K562 (cell line): ENCODE data around the gene HDLBP. TPM values are rescaled to one million over a fixed set of nuclear protein-coding genes. Genes with fewer than 3 reads are reported as not detected.

ENCODE experiments used
- E2F6 ChIP-seq, 2 experiments: IDR thresholded peaks; 2 replicates each; pipeline ENCODE4 v1.6.1; 2011; ENCODE audit warnings: borderline replicate concordance in 1 of 2, control low read depth in 1 of 2, low read depth in 1 of 2, low read length in 1 of 2, mild to moderate bottlenecking in 1 of 2, mixed read lengths in 1 of 2, moderate library complexity in 1 of 2; ENCODE audit not compliant: insufficient read depth in 1 of 2, insufficient read length in 1 of 2, poor library complexity in 1 of 2, severe bottlenecking in 1 of 2; ENCODE audit errors: extremely low read depth in 1 of 2
- IFI16 ChIP-seq: fragments of 250-450 bp; sonication (Bioruptor Pico); IDR thresholded peaks from 2 replicates; pipeline ENCODE4 v2.1.2; 2022; ENCODE audit warnings: mild to moderate bottlenecking, inconsistent platforms
- NCOR1 ChIP-seq: fragments of 450-650 bp; IDR thresholded peaks from 2 replicates; pipeline ENCODE4 v1.6.1; 2016; ENCODE audit warnings: mild to moderate bottlenecking, moderate library complexity
- SAFB ChIP-seq: fragments of 200-400 bp; formaldehyde crosslinking; IDR thresholded peaks from 2 replicates; pipeline ENCODE4 v1.6.1; 2017; ENCODE audit warnings: low read depth, low read length, borderline replicate concordance
- TCF3 ChIP-seq: sonication (generic); formaldehyde crosslinking; IDR thresholded peaks from 2 replicates; pipeline ENCODE4 v1.4.0; 2020; ENCODE audit warnings: mild to moderate bottlenecking, missing genetic modification reagents
- TEAD1 ChIP-seq, 2 experiments: fragments of 450-650 bp in 1 of 2; sonication (generic) in 1 of 2; formaldehyde crosslinking; IDR thresholded peaks; 2 replicates each; pipeline versions ENCODE4 v1.4.0 to v1.8.0; 2020 to 2022; ENCODE audit warnings: mild to moderate bottlenecking in 2 of 2, missing genetic modification reagents in 1 of 2
- XRCC4 ChIP-seq: IDR thresholded peaks from one replicate; pipeline ENCODE4 v1.6.1; 2011; ENCODE audit not compliant: insufficient read depth, insufficient read length; ENCODE audit errors: extremely low read depth
- ZBED1 ChIP-seq: IDR thresholded peaks from 2 replicates; pipeline ENCODE4 v1.6.1; 2014
- ZNF253 ChIP-seq: fragments of 250-450 bp; sonication (Bioruptor Pico); conservative IDR thresholded peaks from 2 replicates; pipeline ENCODE4 v1.6.1; 2021; ENCODE audit warnings: mild to moderate bottlenecking
- ZNF324 ChIP-seq: fragments of 250-450 bp; sonication (Bioruptor Pico); IDR thresholded peaks from 2 replicates; pipeline ENCODE4 v1.4.0; 2020; ENCODE audit warnings: mild to moderate bottlenecking
- ZNF551 ChIP-seq: fragments of 250-450 bp; sonication (Bioruptor Pico); IDR thresholded peaks from 2 replicates; pipeline ENCODE4 v1.5.0; 2021; ENCODE audit warnings: mild to moderate bottlenecking, moderate library complexity
- ZNF77 ChIP-seq: fragments of 250-450 bp; sonication (Bioruptor Pico); IDR thresholded peaks from 2 replicates; pipeline ENCODE4 v1.5.0; 2020
- polyA plus RNA-seq, 8 experiments: library from polyadenylated mRNA; depleted of rRNA in 4 of 8; stranded (reverse) in 5 of 8; unstranded in 3 of 8; fragments of >200 nt; fragmentation: Nextera tagmentation in 2 of 8; fragmentation: Illumina TruSeq in 1 of 8; extraction: Ambion mirVana in 2 of 8; extraction: Trizol in 1 of 8; gene quantifications; 2 replicates each; pipeline versions ENCODE4 v1.2.1 to v1.2.3, GENCODE V29; 2011 to 2014; ENCODE audit warnings: inconsistent platforms in 1 of 8, missing spikeins in 1 of 8
- total RNA-seq, 7 experiments: library from RNA; depleted of rRNA in 6 of 7; stranded (reverse); fragments of >200 nt in 6 of 7; fragmentation: Illumina TruSeq in 2 of 7; extraction: Trizol in 2 of 7; gene quantifications; 2 replicates each; pipeline versions ENCODE4 v1.2.1 to v1.2.3, GENCODE V29; 2011 to 2021; ENCODE audit warnings: low replicate concordance in 1 of 7
- TF ChIP-seq, protein P1 (sequence below): fragments of 250-450 bp; sonication (Bioruptor Pico); IDR thresholded peaks from 2 replicates; pipeline ENCODE4 v1.5.0; 2020; ENCODE audit warnings: mild to moderate bottlenecking, borderline replicate concordance
- TF ChIP-seq, protein P2 (sequence below): fragments of 250-450 bp; sonication (Bioruptor Pico); IDR thresholded peaks from 2 replicates; pipeline ENCODE4 v1.8.0; 2021; ENCODE audit warnings: borderline replicate concordance, mild to moderate bottlenecking, moderate library complexity; ENCODE audit not compliant: poor library complexity, severe bottlenecking
- TF ChIP-seq, protein P3 (sequence below), 2 experiments: fragments of 450-650 bp in 1 of 2; IDR thresholded peaks; 2 replicates each; pipeline ENCODE4 v1.6.1; 2011 to 2017; ENCODE audit warnings: low read depth in 2 of 2, antibody characterized with exemption in 1 of 2, borderline replicate concordance in 1 of 2, low read length in 1 of 2, mild to moderate bottlenecking in 1 of 2, mixed read lengths in 1 of 2; ENCODE audit not compliant: control insufficient read depth in 1 of 2
- TF ChIP-seq, protein P4 (sequence below): IDR thresholded peaks from 3 replicates; pipeline ENCODE4 v1.6.1; 2011; ENCODE audit warnings: borderline replicate concordance, mild to moderate bottlenecking, moderate library complexity; ENCODE audit not compliant: insufficient read length; ENCODE audit errors: extremely low read depth

HDLBP gene
- total and polyA plus RNA-seq, 9 of the 15 experiments (the other 6 are each of a cell fraction or from before 2014, with no cell fraction given), result 24.4 to 378 (median 146) TPM

DNA sequence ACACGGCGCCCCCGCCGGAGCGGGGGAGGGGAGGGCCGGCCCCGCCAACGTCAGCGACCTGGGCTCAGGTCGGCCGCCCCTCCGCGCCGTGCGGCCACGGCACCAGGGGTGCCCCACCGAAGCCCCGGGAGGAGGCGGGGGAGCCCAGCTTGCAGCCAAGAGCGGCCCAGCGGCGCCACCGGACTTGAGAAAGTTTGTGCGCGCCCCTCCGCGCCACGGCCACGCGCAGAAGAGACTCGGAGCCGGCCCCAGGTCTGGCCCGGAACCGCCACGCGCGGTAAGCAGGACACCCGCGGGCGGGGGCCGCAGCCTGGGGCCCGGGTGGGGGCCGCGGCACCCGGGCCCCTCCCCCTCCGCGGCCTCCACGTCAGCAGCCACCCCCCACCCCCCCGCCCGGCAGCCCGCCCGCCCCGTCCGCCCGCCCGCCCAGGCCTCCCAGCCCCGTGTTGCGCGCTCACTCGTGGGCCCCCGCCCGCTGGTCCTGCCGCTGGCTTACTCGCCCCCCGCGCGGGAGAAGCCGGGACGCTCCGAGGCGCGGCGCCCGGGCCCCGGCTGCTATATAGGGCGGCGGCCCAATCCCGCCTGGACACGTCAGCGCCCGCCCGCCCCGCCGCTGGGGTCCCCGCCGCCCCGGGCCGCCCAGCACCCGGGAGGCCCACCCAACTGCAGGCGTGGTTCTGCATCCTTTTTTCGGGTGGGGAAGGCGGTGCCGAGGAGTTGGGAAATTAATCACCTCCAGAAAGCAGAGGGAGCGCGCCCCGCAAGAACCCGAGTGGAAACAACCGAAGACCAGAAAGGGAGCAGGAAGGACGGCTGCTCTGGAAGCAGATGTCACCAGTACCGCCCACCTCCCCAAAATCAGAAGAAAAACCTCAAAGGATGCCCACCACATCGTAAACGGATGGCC is 42.9 kb downstream of the HDLBP start (continued):
- TF ChIP-seq, protein P1, sequence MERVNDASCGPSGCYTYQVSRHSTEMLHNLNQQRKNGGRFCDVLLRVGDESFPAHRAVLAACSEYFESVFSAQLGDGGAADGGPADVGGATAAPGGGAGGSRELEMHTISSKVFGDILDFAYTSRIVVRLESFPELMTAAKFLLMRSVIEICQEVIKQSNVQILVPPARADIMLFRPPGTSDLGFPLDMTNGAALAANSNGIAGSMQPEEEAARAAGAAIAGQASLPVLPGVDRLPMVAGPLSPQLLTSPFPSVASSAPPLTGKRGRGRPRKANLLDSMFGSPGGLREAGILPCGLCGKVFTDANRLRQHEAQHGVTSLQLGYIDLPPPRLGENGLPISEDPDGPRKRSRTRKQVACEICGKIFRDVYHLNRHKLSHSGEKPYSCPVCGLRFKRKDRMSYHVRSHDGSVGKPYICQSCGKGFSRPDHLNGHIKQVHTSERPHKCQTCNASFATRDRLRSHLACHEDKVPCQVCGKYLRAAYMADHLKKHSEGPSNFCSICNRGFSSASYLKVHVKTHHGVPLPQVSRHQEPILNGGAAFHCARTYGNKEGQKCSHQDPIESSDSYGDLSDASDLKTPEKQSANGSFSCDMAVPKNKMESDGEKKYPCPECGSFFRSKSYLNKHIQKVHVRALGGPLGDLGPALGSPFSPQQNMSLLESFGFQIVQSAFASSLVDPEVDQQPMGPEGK (CRISPR knock-in tag), result no peak
- no peak for TF ChIP-seq XRCC4
- TF ChIP-seq, protein P2, sequence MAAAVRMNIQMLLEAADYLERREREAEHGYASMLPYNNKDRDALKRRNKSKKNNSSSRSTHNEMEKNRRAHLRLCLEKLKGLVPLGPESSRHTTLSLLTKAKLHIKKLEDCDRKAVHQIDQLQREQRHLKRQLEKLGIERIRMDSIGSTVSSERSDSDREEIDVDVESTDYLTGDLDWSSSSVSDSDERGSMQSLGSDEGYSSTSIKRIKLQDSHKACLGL (CRISPR knock-in tag), result no peak
- peak; percentile 72; the same call in 1 of the 2 replicates for TF ChIP-seq SAFB
- no peak for TF ChIP-seq ZNF551 (CRISPR knock-in tag)
- TF ChIP-seq, protein P3, sequence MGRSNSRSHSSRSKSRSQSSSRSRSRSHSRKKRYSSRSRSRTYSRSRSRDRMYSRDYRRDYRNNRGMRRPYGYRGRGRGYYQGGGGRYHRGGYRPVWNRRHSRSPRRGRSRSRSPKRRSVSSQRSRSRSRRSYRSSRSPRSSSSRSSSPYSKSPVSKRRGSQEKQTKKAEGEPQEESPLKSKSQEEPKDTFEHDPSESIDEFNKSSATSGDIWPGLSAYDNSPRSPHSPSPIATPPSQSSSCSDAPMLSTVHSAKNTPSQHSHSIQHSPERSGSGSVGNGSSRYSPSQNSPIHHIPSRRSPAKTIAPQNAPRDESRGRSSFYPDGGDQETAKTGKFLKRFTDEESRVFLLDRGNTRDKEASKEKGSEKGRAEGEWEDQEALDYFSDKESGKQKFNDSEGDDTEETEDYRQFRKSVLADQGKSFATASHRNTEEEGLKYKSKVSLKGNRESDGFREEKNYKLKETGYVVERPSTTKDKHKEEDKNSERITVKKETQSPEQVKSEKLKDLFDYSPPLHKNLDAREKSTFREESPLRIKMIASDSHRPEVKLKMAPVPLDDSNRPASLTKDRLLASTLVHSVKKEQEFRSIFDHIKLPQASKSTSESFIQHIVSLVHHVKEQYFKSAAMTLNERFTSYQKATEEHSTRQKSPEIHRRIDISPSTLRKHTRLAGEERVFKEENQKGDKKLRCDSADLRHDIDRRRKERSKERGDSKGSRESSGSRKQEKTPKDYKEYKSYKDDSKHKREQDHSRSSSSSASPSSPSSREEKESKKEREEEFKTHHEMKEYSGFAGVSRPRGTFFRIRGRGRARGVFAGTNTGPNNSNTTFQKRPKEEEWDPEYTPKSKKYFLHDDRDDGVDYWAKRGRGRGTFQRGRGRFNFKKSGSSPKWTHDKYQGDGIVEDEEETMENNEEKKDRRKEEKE (IDR thresholded peaks at IDR 0.05; ENCODE audit: borderline replicate concordance in 1 of 2, control insufficient read depth in 1 of 2, low read depth in 2 of 2, low read length in 1 of 2), result no peak
- no peak for TF ChIP-seq TCF3 (CRISPR knock-in tag)
- TF ChIP-seq ZBED1, result no peak
- no peak for TF ChIP-seq TEAD1 (CRISPR knock-in tag; IDR thresholded peaks at IDR 0.05)
- TF ChIP-seq, protein P4, sequence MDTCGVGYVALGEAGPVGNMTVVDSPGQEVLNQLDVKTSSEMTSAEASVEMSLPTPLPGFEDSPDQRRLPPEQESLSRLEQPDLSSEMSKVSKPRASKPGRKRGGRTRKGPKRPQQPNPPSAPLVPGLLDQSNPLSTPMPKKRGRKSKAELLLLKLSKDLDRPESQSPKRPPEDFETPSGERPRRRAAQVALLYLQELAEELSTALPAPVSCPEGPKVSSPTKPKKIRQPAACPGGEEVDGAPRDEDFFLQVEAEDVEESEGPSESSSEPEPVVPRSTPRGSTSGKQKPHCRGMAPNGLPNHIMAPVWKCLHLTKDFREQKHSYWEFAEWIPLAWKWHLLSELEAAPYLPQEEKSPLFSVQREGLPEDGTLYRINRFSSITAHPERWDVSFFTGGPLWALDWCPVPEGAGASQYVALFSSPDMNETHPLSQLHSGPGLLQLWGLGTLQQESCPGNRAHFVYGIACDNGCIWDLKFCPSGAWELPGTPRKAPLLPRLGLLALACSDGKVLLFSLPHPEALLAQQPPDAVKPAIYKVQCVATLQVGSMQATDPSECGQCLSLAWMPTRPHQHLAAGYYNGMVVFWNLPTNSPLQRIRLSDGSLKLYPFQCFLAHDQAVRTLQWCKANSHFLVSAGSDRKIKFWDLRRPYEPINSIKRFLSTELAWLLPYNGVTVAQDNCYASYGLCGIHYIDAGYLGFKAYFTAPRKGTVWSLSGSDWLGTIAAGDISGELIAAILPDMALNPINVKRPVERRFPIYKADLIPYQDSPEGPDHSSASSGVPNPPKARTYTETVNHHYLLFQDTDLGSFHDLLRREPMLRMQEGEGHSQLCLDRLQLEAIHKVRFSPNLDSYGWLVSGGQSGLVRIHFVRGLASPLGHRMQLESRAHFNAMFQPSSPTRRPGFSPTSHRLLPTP, result no peak
- TF ChIP-seq IFI16 (CRISPR knock-in tag), result no peak
- TF ChIP-seq E2F6 (IDR thresholded peaks at IDR 0.05; ENCODE audit: borderline replicate concordance in 1 of 2, extremely low read depth in 1 of 2, insufficient read depth in 1 of 2, insufficient read length in 1 of 2, low read depth in 1 of 2, low read length in 1 of 2, poor library complexity in 1 of 2, severe bottlenecking in 1 of 2), result peak in 1 of 2 experiments; percentile 26
- no peak for TF ChIP-seq ZNF324 (CRISPR knock-in tag)
- no peak for TF ChIP-seq ZNF77 (CRISPR knock-in tag)
- TF ChIP-seq NCOR1, result no peak
- no peak for TF ChIP-seq ZNF253 (CRISPR knock-in tag)
